GM18499 (cell line): ENCODE results near the gene FTO.

Source experiments
- ATAC-seq: cut with Tn5 transposase; IDR thresholded peaks from one replicate; pipeline ENCODE4 v1.9.1; 2021; ENCODE audit warnings: moderate number of reproducible peaks; ENCODE audit not compliant: insufficient read depth, unreplicated experiment

FTO gene

DNA sequence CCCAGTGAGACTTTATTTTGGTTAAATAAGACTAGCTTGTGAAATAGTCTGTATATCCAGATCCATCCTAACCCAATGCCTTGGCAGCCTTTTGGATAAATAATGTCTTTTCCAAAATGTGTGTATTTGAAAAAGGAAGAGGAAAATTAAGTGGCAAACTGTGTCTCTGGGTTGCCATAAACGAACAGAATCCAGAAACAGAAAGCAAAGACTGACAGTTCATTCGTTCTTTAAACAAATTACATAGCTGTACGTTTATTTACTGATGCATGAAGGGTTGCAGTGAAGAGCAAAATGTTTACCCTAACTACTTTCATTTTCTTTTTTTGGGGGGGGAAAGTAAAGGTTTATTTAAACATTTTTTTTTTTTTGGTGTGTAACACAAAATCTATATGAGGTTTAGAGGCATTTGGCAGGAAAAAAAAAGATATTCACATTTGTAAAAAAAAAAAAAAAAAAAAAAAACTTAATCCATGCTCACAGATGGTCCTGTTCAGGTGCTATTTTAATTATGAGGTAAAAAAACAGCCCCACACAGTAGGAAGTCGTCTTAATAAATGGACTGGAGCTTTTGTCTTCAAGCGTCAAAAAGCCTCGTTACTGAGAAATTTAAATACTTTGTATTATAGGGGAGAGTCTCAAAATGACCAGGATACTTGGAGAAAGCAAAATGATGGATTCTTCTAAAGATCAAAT lies 245.9 kb downstream of the FTO start:
- ATAC-seq: no peak

DNA sequence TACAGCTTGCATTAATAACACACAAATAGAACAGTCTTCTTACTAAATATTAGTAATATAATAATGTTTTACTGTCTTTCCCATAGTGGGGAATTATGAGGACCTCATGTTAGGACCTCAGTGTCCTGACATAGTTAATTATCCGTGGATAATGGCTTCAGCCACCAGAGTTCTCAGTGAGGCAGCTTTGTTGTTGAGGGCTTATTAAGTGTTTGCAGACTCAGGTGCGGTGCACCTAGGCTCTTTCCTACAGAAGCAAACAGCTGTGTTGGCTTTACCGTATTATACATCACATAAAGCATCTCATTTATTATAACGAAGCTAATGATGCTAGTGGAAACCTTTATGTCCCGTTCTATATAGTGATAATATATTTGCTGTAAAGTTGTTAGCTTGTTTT lies 246.7 kb downstream of the FTO start:
- no peak for ATAC-seq

GRCh38 chr16:53952215-53953208 lies 248.6 kb downstream of the FTO start:
- no peak for ATAC-seq

GRCh38 chr16:53953336-53953735 lies 249.4 kb downstream of the FTO start:
- no peak for ATAC-seq

GRCh38 chr16:53955221-53955875 lies 251.4 kb downstream of the FTO start:
- ATAC-seq: no peak

- ATAC-seq: no peak
These were observed 254.5 kb downstream of the FTO start for GRCh38 chr16:53958341-53958880.

GRCh38 chr16:53960050-53960812 lies 256.3 kb downstream of the FTO start:
- ATAC-seq: no peak

- no peak for ATAC-seq
These were observed 257.1 kb downstream of the FTO start for GRCh38 chr16:53960954-53961616.

DNA sequence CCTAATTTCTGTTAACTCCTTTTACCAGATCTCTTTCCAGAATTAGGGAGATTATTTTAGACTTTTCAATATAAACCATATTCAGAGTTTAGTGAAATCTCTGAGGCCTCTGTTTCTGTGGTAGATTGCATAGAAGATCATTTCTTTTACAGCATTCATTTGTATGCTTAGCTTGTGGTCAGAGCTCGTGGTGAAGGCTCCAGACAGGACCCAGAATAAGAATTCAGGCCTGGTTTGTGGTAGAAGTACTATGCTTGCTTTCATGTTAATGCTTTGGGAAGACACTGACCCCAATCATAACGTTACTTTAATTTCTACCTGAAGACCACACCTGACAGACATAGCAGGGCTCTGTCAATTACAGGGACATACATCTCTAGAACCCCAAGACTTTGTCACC lies 258.1 kb downstream of the FTO start:
- ATAC-seq: no peak

DNA sequence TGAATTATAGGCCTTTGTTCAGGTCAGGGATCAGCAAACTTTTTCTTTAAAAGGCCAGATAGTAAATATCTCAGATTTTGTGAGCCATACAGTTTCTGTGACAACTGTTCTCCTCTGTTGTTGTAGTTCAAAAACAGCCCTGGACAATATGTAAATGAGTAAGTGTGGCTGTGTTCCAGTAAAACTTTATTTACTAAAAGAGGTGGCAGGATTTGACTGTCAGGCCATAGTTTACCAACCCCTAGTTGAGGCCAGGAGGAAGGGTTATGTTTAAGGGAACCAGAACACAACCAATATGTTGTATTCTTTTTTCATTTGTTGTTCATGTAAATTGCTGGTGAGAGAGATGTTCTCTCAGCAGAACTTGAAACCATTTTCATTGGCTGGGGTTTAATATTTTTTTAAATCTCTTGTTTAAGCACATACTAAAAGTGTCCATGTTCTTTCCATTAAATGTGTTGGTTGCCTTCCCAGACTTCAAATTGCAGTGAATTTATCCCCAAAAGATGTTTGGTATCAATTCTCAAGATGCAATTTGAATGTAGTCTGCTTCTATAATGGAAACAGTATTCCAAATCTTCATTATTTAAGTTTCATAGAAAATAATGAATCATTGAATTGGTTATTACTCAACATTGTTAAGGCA lies 260.3 kb downstream of the FTO start:
- ATAC-seq: no peak

DNA sequence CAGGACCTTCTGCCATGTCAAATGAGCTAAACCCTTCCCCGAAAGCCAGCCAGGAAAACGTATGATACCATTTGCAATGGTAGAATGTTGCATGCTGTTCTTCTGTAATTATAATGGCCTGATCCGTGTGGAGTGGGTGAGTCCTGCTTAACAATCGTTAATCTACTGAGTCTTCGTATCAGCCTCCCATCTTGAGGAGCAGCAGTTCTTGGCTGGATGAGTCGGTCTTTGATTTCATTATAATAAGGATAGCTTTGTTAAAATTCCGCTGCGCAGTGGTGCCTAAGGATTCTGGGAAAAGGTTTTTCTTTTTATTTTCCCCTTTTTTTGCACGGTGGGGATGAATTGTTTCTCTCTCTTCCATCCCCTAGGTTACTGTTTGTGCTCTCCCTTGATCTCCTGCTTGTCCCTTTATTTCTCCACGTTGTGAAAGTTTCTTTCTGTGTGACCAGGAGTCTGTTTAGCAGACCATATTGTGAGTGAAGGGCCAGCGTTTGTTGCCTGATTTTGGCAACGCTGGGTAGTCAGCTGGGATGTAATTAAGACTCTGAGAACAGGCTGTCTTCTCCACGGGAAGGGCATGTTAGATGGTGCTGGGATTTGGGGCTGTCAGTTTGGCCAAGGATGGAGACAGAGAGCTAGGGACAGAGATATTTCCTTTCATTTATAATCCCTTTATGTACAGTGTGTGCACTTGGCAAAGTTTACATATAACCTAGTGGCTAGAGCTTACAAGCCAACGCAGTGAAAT lies 263.0 kb downstream of the FTO start:
- ATAC-seq: no peak

DNA sequence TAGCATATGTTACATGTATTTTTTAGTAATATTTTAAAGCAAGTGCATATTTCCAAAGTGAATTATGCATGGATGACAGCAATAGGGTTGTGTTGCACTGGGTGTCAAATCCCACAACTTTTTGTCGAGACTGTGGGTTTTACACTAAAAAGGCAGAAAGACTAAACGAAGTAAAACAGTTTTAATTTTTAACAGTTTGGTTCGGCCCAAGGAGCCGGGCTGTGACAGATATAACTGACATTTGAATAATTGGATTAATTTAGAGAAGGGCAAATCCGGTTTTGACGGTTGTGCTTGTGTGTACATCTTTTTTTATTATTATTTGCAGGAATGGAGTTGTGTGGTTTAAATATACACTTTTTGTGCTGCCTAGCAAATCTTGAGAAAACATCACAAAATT lies 263.6 kb downstream of the FTO start:
- ATAC-seq: no peak

- ATAC-seq: no peak
These were observed 264.5 kb downstream of the FTO start for GRCh38 chr16:53968454-53968853.

DNA sequence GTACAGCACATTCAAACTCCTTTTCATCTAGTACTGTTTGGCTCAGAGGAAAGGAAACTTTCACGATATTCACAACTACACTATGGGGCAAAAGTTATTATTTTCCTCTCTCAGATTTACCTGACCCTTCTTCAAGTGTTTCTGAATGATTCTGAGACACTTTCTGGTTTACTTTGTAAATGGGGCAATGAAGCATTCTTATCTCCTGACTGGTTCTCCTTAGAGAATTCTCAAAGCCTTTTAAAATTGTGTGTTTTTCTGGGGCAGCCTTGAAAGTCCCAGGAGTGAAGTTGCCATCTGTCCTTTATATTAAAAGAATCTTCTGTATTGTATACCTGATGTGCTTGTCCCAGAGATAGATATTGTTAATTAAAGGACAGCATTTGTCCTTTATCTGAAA lies 264.9 kb downstream of the FTO start:
- ATAC-seq: no peak

DNA sequence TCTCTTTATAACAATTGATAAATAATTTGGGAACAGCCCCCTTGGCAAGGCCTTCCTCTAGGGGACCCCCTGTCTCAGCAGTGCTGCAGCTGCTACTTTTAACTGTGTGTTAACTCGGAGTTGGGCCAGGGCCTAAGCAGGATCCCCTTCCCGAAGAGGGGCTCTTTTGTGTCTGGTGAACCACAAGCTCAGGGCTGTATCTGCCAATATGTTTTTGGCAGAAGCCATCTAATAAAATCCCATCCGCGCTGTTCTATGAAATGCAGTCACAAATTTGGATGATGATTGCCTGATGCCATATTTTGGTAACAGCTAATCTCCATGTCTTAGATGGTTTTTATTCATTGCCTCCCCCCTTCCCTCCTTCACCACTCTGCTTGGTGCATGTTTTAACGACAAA lies 267.7 kb downstream of the FTO start:
- ATAC-seq: no peak

DNA sequence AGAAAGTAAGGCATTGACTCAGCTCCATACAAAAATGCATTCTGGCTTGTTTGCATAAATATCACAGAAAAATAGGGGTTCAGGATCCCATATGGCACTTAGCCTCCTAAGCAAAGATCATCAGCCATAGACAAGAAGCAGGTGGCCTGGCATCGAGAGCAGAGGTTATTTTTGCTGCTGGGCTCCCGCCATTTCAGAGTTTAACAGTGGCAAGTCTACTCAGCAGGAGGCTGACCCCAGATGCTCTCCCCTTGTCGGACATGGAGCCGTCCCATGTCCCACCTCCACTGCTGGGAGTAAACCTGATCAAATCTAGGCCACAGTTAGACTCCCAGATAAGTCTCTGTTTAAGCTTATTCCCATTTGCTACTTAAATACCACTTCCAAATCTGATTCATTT lies 269.1 kb downstream of the FTO start:
- ATAC-seq: no peak

DNA sequence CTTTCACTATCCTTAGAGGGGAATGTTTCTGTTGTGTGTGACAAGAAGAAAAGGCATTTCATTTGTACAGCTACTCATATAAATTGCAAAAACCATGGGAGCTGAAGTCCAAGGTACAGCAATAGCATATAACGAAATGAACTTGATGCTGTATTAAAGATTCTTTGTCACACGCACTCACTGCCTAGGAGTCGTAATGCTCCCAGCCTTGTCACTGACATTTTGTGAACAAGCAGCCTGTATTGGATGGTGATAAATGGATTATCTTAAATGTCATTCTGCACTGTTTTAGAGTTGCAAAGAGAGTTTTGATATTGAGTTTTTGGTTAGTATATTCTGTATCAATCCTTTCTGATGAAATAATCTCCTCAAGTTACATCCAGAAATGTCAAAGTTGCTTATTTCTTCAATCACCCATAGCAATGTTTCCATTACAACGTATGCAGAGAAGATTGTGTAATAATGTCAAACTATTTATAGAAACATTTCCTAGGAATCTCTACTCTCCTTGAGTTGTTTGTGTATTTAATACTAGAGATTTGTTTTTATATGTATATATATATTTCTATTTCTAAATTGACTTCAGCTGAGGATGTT lies 270.6 kb downstream of the FTO start:
- no peak for ATAC-seq

DNA sequence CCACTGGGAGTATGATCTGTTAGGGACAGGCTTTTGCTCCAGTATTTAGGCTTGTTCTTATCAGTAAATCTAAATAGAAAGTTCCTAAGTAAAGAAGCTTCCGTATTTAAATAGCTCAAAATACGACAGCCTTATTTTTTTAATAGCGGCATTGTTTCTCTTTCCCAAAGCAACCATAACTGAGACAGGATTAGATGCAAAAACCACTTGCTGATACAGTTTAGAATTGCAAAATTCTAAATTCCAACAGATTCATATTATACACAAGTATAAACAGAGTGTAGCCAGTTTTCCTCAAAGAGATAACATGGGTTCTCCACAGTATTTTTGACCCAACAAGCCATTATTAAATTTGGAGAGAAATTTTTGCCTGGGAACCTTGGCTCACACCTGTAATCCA lies 276.7 kb downstream of the FTO start:
- no peak for ATAC-seq
